Measurements from ENCODE around the gene RTTN.

Gene RTTN

DNA sequence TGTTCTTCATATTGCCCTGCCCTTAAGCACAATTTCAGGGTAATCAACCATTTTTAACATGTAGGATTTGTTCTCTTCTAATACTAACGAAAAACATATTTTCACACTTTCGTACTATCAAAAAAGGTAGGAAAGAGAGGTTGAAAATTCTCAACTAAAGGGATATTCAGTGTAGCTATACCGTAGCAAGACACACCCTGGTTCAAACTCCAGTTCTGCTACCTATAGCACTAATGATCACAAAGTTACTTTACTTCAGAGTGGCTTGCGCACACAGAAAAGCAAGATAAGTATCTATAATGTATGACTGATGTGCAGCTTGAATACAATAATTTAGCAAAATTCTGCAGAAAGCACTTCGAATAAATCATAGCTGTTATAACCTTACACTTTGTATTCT lies 132.1 kb downstream of the RTTN start (continued):
- TF ChIP-seq TSHZ2 (CRISPR knock-in tag; IDR thresholded peaks at IDR 0.05) (no peak), PATZ1 (CRISPR knock-in tag; IDR thresholded peaks at IDR 0.05; ENCODE audit: borderline replicate concordance) (no peak), RARB (CRISPR knock-in tag; IDR thresholded peaks at IDR 0.05) (no peak), ZNF70 (CRISPR knock-in tag; IDR thresholded peaks at IDR 0.05) (no peak)

- ATAC-seq, result peak; percentile 70; the same call in 2 of the 3 replicates
These were observed 132.8 kb downstream of the RTTN start for GRCh38 chr18:70072678-70073077.

DNA sequence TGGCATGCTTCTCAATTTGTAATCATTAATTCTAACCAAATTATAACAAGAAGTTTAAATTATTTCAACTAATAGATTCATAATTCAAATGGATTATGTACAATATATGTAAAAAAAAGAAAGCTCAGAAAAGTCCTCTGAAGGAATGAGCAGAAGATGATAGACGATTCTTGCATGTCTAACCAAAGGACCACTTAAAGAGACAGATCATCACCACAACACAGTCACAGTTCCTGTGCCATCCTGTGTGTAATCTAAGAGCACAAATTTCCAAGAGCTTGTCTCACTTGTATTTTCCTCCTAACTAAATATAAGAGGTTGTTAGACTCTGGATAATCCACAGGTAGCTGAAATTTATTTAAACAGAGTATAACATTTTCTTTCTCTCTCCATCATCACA lies 135.5 kb downstream of the RTTN start:
- ATAC-seq, result no peak
- TF ChIP-seq, protein P1, sequence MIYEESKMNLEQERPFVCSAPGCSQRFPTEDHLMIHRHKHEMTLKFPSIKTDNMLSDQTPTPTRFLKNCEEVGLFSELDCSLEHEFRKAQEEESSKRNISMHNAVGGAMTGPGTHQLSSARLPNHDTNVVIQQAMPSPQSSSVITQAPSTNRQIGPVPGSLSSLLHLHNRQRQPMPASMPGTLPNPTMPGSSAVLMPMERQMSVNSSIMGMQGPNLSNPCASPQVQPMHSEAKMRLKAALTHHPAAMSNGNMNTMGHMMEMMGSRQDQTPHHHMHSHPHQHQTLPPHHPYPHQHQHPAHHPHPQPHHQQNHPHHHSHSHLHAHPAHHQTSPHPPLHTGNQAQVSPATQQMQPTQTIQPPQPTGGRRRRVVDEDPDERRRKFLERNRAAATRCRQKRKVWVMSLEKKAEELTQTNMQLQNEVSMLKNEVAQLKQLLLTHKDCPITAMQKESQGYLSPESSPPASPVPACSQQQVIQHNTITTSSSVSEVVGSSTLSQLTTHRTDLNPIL (CRISPR knock-in tag; IDR thresholded peaks at IDR 0.05; ENCODE audit: low read depth), result no peak
- TF ChIP-seq ARNTL (CRISPR knock-in tag; IDR thresholded peaks at IDR 0.05; ENCODE audit: borderline replicate concordance, low read depth), result no peak
- no peak for TF ChIP-seq ISL1 (CRISPR knock-in tag; IDR thresholded peaks at IDR 0.05)
- no peak for TF ChIP-seq OSR1 (CRISPR knock-in tag; IDR thresholded peaks at IDR 0.05)
- TF ChIP-seq SNAI2 (CRISPR knock-in tag; IDR thresholded peaks at IDR 0.05), result no peak
- no peak for TF ChIP-seq ZNF565 (CRISPR knock-in tag; conservative IDR thresholded peaks at IDR 0.05; ENCODE audit: low read depth)
- no peak for TF ChIP-seq GLIS3 (CRISPR knock-in tag; IDR thresholded peaks at IDR 0.05)

More at GRCh38 chr18:70072678-70073077, 132.8 kb downstream of the RTTN start:
- TF ChIP-seq ZFP3 (CRISPR knock-in tag; IDR thresholded peaks at IDR 0.05), result no peak
- no peak for TF ChIP-seq ESRRG (CRISPR knock-in tag; IDR thresholded peaks at IDR 0.05)
- TF ChIP-seq GLIS3 (CRISPR knock-in tag; IDR thresholded peaks at IDR 0.05), result no peak
- no peak for TF ChIP-seq ZNF70 (CRISPR knock-in tag; IDR thresholded peaks at IDR 0.05)
- no peak for TF ChIP-seq BACH2 (CRISPR knock-in tag; IDR thresholded peaks at IDR 0.05; ENCODE audit: borderline replicate concordance)
- no peak for TF ChIP-seq TSHZ2 (CRISPR knock-in tag; IDR thresholded peaks at IDR 0.05)
- TF ChIP-seq, protein P2, sequence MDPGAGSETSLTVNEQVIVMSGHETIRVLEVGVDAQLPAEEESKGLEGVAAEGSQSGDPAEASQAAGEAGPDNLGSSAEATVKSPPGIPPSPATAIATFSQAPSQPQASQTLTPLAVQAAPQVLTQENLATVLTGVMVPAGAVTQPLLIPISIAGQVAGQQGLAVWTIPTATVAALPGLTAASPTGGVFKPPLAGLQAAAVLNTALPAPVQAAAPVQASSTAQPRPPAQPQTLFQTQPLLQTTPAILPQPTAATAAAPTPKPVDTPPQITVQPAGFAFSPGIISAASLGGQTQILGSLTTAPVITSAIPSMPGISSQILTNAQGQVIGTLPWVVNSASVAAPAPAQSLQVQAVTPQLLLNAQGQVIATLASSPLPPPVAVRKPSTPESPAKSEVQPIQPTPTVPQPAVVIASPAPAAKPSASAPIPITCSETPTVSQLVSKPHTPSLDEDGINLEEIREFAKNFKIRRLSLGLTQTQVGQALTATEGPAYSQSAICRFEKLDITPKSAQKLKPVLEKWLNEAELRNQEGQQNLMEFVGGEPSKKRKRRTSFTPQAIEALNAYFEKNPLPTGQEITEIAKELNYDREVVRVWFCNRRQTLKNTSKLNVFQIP (CRISPR knock-in tag; IDR thresholded peaks at IDR 0.05; ENCODE audit: borderline replicate concordance, low read depth), result no peak
- no peak for TF ChIP-seq ZFP30 (CRISPR knock-in tag; IDR thresholded peaks at IDR 0.05)
- no peak for TF ChIP-seq SNAI2 (CRISPR knock-in tag; IDR thresholded peaks at IDR 0.05)
- TF ChIP-seq, protein P1 (CRISPR knock-in tag; IDR thresholded peaks at IDR 0.05; ENCODE audit: low read depth), result no peak
- no peak for TF ChIP-seq CSDC2 (CRISPR knock-in tag; IDR thresholded peaks at IDR 0.05)
- no peak for TF ChIP-seq ARNTL (CRISPR knock-in tag; IDR thresholded peaks at IDR 0.05; ENCODE audit: borderline replicate concordance, low read depth)
- TF ChIP-seq RARB (CRISPR knock-in tag; IDR thresholded peaks at IDR 0.05), result no peak
- TF ChIP-seq ZNF8 (CRISPR knock-in tag; IDR thresholded peaks at IDR 0.05), result no peak
- TF ChIP-seq TCF4 (CRISPR knock-in tag; IDR thresholded peaks at IDR 0.05; ENCODE audit: borderline replicate concordance), result no peak
- TF ChIP-seq TOX (CRISPR knock-in tag; IDR thresholded peaks at IDR 0.05; ENCODE audit: borderline replicate concordance), result no peak
- no peak for TF ChIP-seq ISL1 (CRISPR knock-in tag; IDR thresholded peaks at IDR 0.05)
- no peak for TF ChIP-seq ZC3H10 (CRISPR knock-in tag; IDR thresholded peaks at IDR 0.05)
